Activated naive CD8-positive, alpha-beta T cell (primary cell): ENCODE results near the gene KLF11.

ENCODE experiments used
- H3K27ac Mint-ChIP-seq: one replicate; pipeline ENCODE4 v1.8.0; 2021; ENCODE audit warnings: mixed read lengths
- H3K27me3 Mint-ChIP-seq: one replicate; pipeline ENCODE4 v1.8.0; 2021; ENCODE audit warnings: mixed read lengths
- H3K36me3 Mint-ChIP-seq: one replicate; pipeline ENCODE4 v1.8.0; 2021; ENCODE audit warnings: mixed read lengths
- H3K4me1 Mint-ChIP-seq: one replicate; pipeline ENCODE4 v1.8.0; 2021; ENCODE audit warnings: low read depth, mixed read lengths
- H3K4me3 Mint-ChIP-seq: one replicate; pipeline ENCODE4 v1.8.0; 2021; ENCODE audit warnings: mild to moderate bottlenecking, mixed read lengths
- H3K9me3 Mint-ChIP-seq: one replicate; pipeline ENCODE4 v1.8.0; 2021; ENCODE audit warnings: low read depth, mixed read lengths

The KLF11 gene

DNA sequence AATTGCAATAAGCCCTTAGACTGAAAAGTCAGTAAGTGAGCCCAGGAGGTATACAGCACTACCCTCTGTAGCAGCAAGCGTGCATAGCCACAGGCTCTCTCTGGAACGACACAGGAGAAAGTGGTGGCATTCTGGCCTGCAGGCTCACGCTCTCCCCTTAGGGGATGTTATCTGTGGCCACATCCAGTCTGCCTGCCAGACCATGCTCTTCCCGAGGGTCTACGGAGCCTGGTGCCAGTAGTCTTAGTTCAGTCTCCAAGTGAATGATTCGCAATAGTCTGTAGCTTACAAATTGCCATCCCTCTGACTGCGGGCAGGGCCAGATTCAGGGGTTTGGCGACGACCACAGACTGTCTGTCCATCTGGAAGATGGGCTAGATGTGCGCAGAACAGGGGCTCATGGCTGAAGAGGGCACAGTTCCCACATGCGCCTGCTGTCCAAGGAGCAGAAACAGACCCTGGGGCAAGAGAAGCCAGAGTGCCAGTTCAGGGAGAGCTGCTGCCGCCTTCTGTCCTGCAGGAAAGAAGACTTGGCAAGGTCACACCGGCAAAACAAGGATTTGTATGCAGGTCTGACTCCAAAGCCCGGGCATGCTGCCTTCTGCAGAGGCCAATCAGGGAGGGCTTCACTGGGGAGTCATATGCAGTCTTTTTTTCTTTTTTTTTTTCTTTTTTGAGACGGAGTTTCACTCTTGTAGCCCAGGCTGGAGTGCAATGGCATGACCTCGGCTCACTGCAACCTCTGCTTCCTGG, 3.5 kb upstream of the KLF11 start:
- Mint-ChIP-seq H3K27ac (no peak overlapping the region), H3K36me3 (no peaks in the 10 kb centered on the region), H3K4me1 (peaks cover 19% of the 10 kb centered on the region), H3K9me3 (no peaks in the 10 kb centered on the region), H3K27me3 (no peaks in the 10 kb centered on the region), H3K4me3 (no peak overlapping the region)

GRCh38 chr2:10041711-10042110, 1.6 kb upstream of the KLF11 start:
- Mint-ChIP-seq H3K9me3 (no peaks in the 10 kb centered on the region), H3K4me3 (peak overlapping the region; percentile 23), H3K4me1 (peaks cover 22% of the 10 kb centered on the region), H3K36me3 (no peaks in the 10 kb centered on the region), H3K27ac (no peak overlapping the region), H3K27me3 (no peaks in the 10 kb centered on the region)

- H3K9me3 Mint-ChIP-seq = no peaks in the 10 kb centered on the region
- no peaks in the 10 kb centered on the region for H3K36me3 Mint-ChIP-seq
- no peaks in the 10 kb centered on the region for H3K27me3 Mint-ChIP-seq
- H3K4me3 Mint-ChIP-seq = peak overlapping the region; percentile 84
- H3K4me1 Mint-ChIP-seq = peaks cover 22% of the 10 kb centered on the region
- H3K27ac Mint-ChIP-seq = peak overlapping the region; percentile 85
These were observed 819 bp upstream of the KLF11 start for GRCh38 chr2:10042301-10043161.

GRCh38 chr2:10043906-10044601, 704 bp downstream of the KLF11 start:
- peak overlapping the region; percentile 75 for H3K27ac Mint-ChIP-seq
- H3K27me3 Mint-ChIP-seq = no peaks in the 10 kb centered on the region
- H3K4me1 Mint-ChIP-seq = peaks cover 24% of the 10 kb centered on the region
- H3K4me3 Mint-ChIP-seq = peak overlapping the region; percentile 84
- no peaks in the 10 kb centered on the region for H3K36me3 Mint-ChIP-seq
- no peaks in the 10 kb centered on the region for H3K9me3 Mint-ChIP-seq

GRCh38 chr2:10045561-10046355, 2.4 kb downstream of the KLF11 start:
- no peak overlapping the region for H3K27ac Mint-ChIP-seq
- peak overlapping the region; percentile 32 for H3K4me3 Mint-ChIP-seq
- H3K4me1 Mint-ChIP-seq = peaks cover 26% of the 10 kb centered on the region
- H3K27me3 Mint-ChIP-seq = no peaks in the 10 kb centered on the region
- H3K36me3 Mint-ChIP-seq = peaks cover 2% of the 10 kb centered on the region
- H3K9me3 Mint-ChIP-seq = no peaks in the 10 kb centered on the region

DNA sequence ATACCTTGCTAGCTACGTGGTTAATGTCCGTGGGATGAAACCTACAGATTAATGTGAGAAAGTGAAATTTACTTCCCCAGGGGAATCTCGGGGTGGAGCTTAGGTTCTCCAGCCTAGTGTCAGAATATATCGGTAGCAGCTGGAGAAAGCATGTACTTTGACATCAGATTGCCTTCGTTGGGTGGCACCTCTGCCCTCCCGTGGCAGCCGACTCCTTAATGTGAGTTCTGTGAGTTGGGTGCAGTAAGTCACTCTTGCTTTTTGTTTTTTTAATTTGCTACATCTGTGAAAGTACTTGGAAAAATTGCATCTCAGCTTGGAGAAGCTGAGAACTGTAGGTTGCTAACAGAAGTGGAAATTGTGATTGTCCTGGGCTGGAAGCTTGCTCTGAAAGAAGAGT, 3.6 kb downstream of the KLF11 start:
- Mint-ChIP-seq H3K36me3 (peaks cover 2% of the 10 kb centered on the region), H3K27ac (no peak overlapping the region), H3K4me3 (no peak overlapping the region), H3K9me3 (no peaks in the 10 kb centered on the region), H3K4me1 (peaks cover 25% of the 10 kb centered on the region), H3K27me3 (no peaks in the 10 kb centered on the region)

GRCh38 chr2:10047616-10048500, 4.5 kb downstream of the KLF11 start:
- Mint-ChIP-seq H3K4me3 (no peak overlapping the region), H3K4me1 (peaks cover 18% of the 10 kb centered on the region), H3K27me3 (no peaks in the 10 kb centered on the region), H3K27ac (no peak overlapping the region), H3K9me3 (no peaks in the 10 kb centered on the region), H3K36me3 (peaks cover 2% of the 10 kb centered on the region)

DNA sequence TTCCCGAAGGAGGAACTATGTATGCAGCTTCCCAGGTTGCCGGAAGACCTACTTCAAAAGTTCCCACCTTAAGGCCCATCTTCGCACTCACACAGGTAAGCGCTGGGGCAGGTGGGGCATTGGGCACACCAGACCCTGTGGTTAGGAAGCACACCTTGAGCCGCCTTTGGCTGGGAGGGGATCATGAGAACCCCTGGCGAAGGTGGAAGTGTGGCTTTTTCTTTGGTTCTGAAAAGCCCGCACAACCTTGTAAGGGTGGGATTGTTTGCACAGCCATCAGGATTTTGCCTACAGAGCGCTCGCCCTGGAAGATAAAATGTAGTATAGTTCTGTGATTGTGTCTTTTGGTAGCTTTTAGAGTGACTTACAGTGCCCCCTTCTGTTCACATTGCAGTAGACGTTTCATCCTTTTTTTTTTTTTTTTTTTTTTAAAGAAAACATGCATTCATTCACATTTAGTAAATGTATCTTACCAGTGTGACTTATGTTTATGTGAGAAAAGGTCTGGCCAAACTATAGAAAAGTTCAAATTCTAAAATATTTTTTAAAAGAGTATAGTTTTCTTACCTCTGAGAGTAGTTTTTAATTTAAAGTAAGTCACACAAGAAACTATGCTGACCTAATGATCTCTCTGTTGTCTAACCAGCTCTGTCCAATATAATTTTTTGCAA, 5.3 kb downstream of the KLF11 start:
- Mint-ChIP-seq H3K4me1 (peaks cover 17% of the 10 kb centered on the region), H3K4me3 (no peak overlapping the region), H3K9me3 (no peaks in the 10 kb centered on the region), H3K27ac (no peak overlapping the region), H3K27me3 (no peaks in the 10 kb centered on the region), H3K36me3 (peaks cover 2% of the 10 kb centered on the region)

GRCh38 chr2:10052216-10052615, 8.9 kb downstream of the KLF11 start:
- no peaks in the 10 kb centered on the region for H3K9me3 Mint-ChIP-seq
- H3K27ac Mint-ChIP-seq = no peak overlapping the region

DNA sequence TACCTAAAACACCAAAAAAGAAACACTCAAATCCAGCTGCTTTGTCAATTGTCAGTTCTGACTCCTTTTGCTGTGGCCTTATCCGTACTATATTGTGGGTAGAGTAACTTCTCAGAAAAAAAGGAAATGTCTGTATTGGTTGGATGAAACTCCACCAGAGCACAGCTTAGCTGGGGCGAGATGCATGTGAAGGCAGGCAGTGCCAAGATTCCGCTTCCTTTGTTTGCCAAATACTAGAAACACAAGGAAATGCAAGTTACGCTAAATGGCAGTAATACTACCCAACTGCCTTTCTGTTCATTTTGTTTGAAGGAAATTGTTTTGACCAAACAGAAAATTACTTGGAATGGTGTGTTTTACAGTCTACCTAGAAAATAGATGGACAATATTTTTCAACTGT, 10.0 kb downstream of the KLF11 start:
- H3K27ac Mint-ChIP-seq = no peak overlapping the region
- peaks cover 10% of the 10 kb centered on the region for H3K4me1 Mint-ChIP-seq
- H3K27me3 Mint-ChIP-seq = no peaks in the 10 kb centered on the region
- no peaks in the 10 kb centered on the region for H3K9me3 Mint-ChIP-seq
- no peak overlapping the region for H3K4me3 Mint-ChIP-seq
- peaks cover 14% of the 10 kb centered on the region for H3K36me3 Mint-ChIP-seq

More at GRCh38 chr2:10052216-10052615, 8.9 kb downstream of the KLF11 start:
- no peak overlapping the region for H3K4me3 Mint-ChIP-seq
- no peaks in the 10 kb centered on the region for H3K27me3 Mint-ChIP-seq
- peaks cover 14% of the 10 kb centered on the region for H3K36me3 Mint-ChIP-seq
- H3K4me1 Mint-ChIP-seq = peaks cover 9% of the 10 kb centered on the region

DNA sequence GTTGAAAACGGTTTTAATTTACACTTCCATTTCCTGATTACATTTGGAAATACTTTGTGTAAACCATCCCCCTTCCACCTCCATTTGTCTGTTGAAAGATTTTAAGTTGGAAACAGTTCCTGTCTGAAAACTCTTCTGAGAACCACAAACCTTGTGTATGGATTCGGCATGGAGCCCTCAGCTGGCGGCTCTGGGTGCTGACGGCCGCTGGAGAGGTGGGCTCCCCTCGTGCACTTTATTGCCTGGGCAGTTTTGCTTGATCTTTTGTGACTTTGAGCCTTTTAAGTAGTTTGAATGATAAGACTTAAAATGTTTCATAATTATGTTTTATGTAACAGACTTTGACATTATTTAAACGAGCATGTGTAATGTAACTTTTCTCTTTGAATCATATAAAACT, 11.1 kb downstream of the KLF11 start:
- H3K27ac Mint-ChIP-seq = no peak overlapping the region
- H3K27me3 Mint-ChIP-seq = no peaks in the 10 kb centered on the region
- no peaks in the 10 kb centered on the region for H3K9me3 Mint-ChIP-seq
- H3K4me3 Mint-ChIP-seq = no peak overlapping the region
- H3K36me3 Mint-ChIP-seq = peaks cover 14% of the 10 kb centered on the region
- peaks cover 7% of the 10 kb centered on the region for H3K4me1 Mint-ChIP-seq

- Mint-ChIP-seq H3K27ac (no peak overlapping the region), H3K9me3 (no peaks in the 10 kb centered on the region), H3K4me3 (no peak overlapping the region), H3K36me3 (peaks cover 11% of the 10 kb centered on the region), H3K27me3 (no peaks in the 10 kb centered on the region), H3K4me1 (peaks cover 5% of the 10 kb centered on the region)
These were observed 11.6 kb downstream of the KLF11 start for GRCh38 chr2:10054976-10055375.

- peaks cover 11% of the 10 kb centered on the region for H3K36me3 Mint-ChIP-seq
- no peaks in the 10 kb centered on the region for H3K27me3 Mint-ChIP-seq
- no peak overlapping the region for H3K4me3 Mint-ChIP-seq
- no peaks in the 10 kb centered on the region for H3K9me3 Mint-ChIP-seq
- no peak overlapping the region for H3K27ac Mint-ChIP-seq
- peaks cover 5% of the 10 kb centered on the region for H3K4me1 Mint-ChIP-seq
These were observed 13.1 kb downstream of the KLF11 start for GRCh38 chr2:10056439-10056838.
